Measurements from ENCODE around the gene ZNF275. TPM values are rescaled to one million over a fixed set of nuclear protein-coding genes. Genes with fewer than 3 reads are reported as not detected.

Gene ZNF275
- total and polyA plus RNA-seq, 4 donors = 6.2 to 13.9 (median 8.6) TPM

DNA sequence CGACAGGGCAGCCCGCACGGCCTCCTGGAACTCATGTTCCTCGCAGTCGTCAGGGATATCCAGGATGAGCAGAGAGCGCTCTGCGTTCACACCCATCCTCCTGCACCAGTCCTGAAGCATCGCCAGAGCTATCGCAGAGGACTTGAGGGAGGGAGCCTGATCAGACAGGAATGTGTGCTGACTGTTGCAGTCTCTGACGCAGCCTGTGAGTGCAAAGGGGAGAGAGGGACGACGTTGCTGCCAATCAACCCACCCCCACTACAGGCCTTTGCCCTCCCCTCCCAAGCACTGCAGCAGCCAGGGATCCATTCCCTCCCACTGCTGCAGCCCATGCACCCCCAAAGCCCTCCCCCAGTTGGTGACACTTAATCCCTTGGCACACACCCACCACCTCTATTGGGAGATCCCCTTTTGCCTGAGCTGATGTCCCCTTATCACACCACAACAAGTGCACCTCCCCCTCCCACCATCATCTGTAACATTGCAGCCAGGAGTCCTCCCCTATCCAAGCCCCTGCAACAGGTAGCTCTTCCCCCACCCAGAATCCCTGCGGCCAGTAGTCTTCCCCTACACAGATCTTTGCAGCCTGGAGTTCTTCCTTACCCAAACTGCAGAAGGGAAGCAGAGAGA, 13.3 kb upstream of the ZNF275 start:
- WGBS = 41% methylated on average over 10 of the region's 13 CpGs
- no peak overlapping the region for H3K27ac ChIP-seq (ENCODE audit: low read depth in 1 of 2, low read length in 2 of 2)
- TF ChIP-seq, protein P1, sequence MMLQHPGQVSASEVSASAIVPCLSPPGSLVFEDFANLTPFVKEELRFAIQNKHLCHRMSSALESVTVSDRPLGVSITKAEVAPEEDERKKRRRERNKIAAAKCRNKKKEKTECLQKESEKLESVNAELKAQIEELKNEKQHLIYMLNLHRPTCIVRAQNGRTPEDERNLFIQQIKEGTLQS (IDR thresholded peaks at IDR 0.05) = no peak
- TF ChIP-seq NR2F2 (IDR thresholded peaks at IDR 0.05) (no peak), MAX (IDR thresholded peaks at IDR 0.05) (no peak)

DNA sequence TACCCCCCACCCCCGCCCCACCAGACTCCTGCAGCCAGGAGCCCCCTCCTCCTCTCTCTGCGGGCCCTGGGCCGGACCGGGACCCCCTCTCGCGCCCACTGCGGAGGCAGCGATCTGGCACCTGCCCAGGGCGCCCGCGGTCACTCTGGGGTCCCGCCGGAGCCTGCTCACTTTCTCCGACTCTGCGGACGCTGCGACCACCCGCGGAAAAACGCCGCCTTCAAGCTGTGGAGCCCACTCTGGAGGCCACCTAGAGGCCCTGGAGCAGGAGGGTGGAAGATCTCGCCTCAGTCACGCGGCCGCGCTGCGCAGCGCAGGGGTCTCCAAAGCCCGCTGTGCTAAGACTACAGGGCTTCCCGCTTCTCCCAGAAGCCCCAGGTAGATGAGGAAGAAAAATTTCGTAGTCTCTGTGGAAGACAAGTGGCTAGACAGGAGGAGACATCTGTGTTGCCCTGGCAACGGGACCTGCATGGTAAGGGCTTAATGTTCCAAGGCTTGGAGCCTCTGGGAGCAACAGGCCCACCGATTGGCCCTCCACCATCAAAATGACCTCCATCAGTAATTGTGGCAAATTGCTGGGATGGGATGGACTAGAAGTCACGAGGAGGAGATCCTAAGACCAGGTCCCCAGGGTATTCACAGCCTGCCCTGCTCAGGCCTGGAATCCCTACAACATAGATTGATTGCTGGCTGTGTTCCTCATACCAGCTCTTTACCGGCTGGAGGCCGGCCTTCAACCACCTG, 12.4 kb upstream of the ZNF275 start, which contains the start of gene PNMA6F:
TSS of gene PNMA6F (minus strand) at position 387 of the 744 bp plus-strand sequence. CDS start 1,093 bp downstream, outside the sequence.
- DNase-seq (ENCODE audit: low spot score) = no peak
- Histone ChIP-seq H3K36me3 (ENCODE audit: control insufficient read depth in 4 of 4, insufficient read depth in 3 of 4, low read depth in 1 of 4, low read length in 3 of 4) (no peaks in the 10 kb centered on the region), H3K9ac (ENCODE audit: low read depth in 1 of 2, low read length in 2 of 2) (no peak within 1 kb of the TSS), H3K4me1 (ENCODE audit: control insufficient read depth in 4 of 4, insufficient read depth in 4 of 4, low read length in 3 of 4) (no peaks in the 10 kb centered on the region), H3K4me3 (ENCODE audit: low read depth in 1 of 3, low read length in 3 of 3) (no peak within 1 kb of the TSS), H3K9me3 (ENCODE audit: control insufficient read depth in 4 of 4, low read length in 3 of 4) (no peaks in the 10 kb centered on the region), H3K27me3 (ENCODE audit: control insufficient read depth in 4 of 4, insufficient read depth in 4 of 4, low read length in 3 of 4) (no peaks in the 10 kb centered on the region), H3K27ac (ENCODE audit: low read depth in 1 of 2, low read length in 2 of 2) (no peak within 1 kb of the TSS)
- 39% methylated on average over 36 of the region's 36 CpGs for WGBS
- TF ChIP-seq RAD21 (IDR thresholded peaks at IDR 0.05) (no peak), HNF4G (IDR thresholded peaks at IDR 0.05) (no peak), TAF1 (conservative IDR thresholded peaks at IDR 0.05) (no peak), CTCF (IDR thresholded peaks at IDR 0.05; ENCODE audit: low read depth, low read length, missing input control) (no peak), HNF4A (conservative IDR thresholded peaks at IDR 0.05) (no peak), FOXA2 (IDR thresholded peaks at IDR 0.05) (no peak), YY1 (IDR thresholded peaks at IDR 0.05) (no peak), FOXA1 (IDR thresholded peaks at IDR 0.05) (no peak)
- TF ChIP-seq, protein P1 (IDR thresholded peaks at IDR 0.05) = no peak

More for the DNA sequence above, 13.3 kb upstream of the ZNF275 start:
- no peak overlapping the region for H3K9ac ChIP-seq (ENCODE audit: low read depth in 1 of 2, low read length in 2 of 2)
- DNase-seq (ENCODE audit: low spot score) = no peak
- H3K4me1 ChIP-seq (ENCODE audit: control insufficient read depth in 4 of 4, insufficient read depth in 4 of 4, low read length in 3 of 4) = no peaks in the 10 kb centered on the region
- no peak overlapping the region for H3K4me3 ChIP-seq (ENCODE audit: low read depth in 1 of 3, low read length in 3 of 3)
- no peaks in the 10 kb centered on the region for H3K27me3 ChIP-seq (ENCODE audit: control insufficient read depth in 4 of 4, insufficient read depth in 4 of 4, low read length in 3 of 4)
- no peaks in the 10 kb centered on the region for H3K36me3 ChIP-seq (ENCODE audit: control insufficient read depth in 4 of 4, insufficient read depth in 3 of 4, low read depth in 1 of 4, low read length in 3 of 4)
- H3K9me3 ChIP-seq (ENCODE audit: control insufficient read depth in 4 of 4, low read length in 3 of 4) = no peaks in the 10 kb centered on the region

DNA sequence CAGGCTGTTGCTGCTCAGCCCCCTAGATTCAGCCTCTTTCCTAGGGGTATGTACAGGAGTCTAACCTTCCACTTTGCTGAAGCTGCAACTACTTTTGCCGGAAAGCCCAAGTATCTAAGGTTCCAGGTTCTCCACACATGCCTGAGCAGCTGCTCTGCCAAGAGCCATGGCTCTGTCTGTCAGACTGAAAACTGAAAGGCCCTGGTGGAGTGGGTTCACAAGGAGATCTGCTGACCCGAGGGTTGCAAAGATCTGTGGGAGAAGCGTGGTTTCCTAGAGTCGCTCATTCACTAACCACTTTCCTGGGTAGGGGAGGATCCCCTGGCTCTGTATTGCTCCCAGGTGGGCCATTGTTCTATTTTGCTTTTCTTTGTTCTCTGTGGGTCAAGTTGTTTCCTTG, 6.4 kb upstream of the ZNF275 start:
- TF ChIP-seq, protein P2, sequence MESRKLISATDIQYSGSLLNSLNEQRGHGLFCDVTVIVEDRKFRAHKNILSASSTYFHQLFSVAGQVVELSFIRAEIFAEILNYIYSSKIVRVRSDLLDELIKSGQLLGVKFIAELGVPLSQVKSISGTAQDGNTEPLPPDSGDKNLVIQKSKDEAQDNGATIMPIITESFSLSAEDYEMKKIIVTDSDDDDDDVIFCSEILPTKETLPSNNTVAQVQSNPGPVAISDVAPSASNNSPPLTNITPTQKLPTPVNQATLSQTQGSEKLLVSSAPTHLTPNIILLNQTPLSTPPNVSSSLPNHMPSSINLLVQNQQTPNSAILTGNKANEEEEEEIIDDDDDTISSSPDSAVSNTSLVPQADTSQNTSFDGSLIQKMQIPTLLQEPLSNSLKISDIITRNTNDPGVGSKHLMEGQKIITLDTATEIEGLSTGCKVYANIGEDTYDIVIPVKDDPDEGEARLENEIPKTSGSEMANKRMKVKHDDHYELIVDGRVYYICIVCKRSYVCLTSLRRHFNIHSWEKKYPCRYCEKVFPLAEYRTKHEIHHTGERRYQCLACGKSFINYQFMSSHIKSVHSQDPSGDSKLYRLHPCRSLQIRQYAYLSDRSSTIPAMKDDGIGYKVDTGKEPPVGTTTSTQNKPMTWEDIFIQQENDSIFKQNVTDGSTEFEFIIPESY (IDR thresholded peaks at IDR 0.05) = no peak
- no peak for TF ChIP-seq FOXA2 (IDR thresholded peaks at IDR 0.05)
- TF ChIP-seq RXRA (IDR thresholded peaks at IDR 0.05) = no peak
- no peak for TF ChIP-seq HNF4A (conservative IDR thresholded peaks at IDR 0.05)
- TF ChIP-seq RAD21 (IDR thresholded peaks at IDR 0.05) = no peak
- TF ChIP-seq NR2F2 (IDR thresholded peaks at IDR 0.05) = no peak
- TF ChIP-seq JUND (IDR thresholded peaks at IDR 0.05) = no peak
- H3K27ac ChIP-seq (ENCODE audit: low read depth in 1 of 2, low read length in 2 of 2) = no peak overlapping the region
- H3K4me3 ChIP-seq (ENCODE audit: low read depth in 1 of 3, low read length in 3 of 3) = no peak overlapping the region
- H3K9ac ChIP-seq (ENCODE audit: low read depth in 1 of 2, low read length in 2 of 2) = no peak overlapping the region
- 88% methylated on average over 4 of the region's 4 CpGs for WGBS
- DNase-seq (ENCODE audit: low spot score) = no peak
- no peaks in the 10 kb centered on the region for H3K9me3 ChIP-seq (ENCODE audit: control insufficient read depth in 4 of 4, low read length in 3 of 4)
- H3K36me3 ChIP-seq (ENCODE audit: control insufficient read depth in 4 of 4, insufficient read depth in 3 of 4, low read depth in 1 of 4, low read length in 3 of 4) = no peaks in the 10 kb centered on the region
- H3K4me1 ChIP-seq (ENCODE audit: control insufficient read depth in 4 of 4, insufficient read depth in 4 of 4, low read length in 3 of 4) = no peaks in the 10 kb centered on the region
- peaks cover 0 to 2% (median 0%) of the 10 kb centered on the region in 4 donors for H3K27me3 ChIP-seq (ENCODE audit: control insufficient read depth in 4 of 4, insufficient read depth in 4 of 4, low read length in 3 of 4)

All from liver (tissue), 9 donors.